ENCODE measurements around the gene MSLN.

The MSLN gene

GRCh38 chr16:769184-769784, 8.8 kb downstream of the MSLN start:
- ATAC-seq (ENCODE audit: low read depth) (no peak; the same call in 2 of the 3 replicates), DNase-seq (ENCODE audit: low spot score) (no peak)
- Histone ChIP-seq H3K36me3 (ENCODE audit: low read depth) (no peaks in the 10 kb centered on the region), H3K27ac (ENCODE audit: poor library complexity, severe bottlenecking) (no peak overlapping the region), H3K27me3 (ENCODE audit: insufficient read depth, poor library complexity, severe bottlenecking) (no peaks in the 10 kb centered on the region), H3K4me3 (ENCODE audit: severe bottlenecking) (no peak overlapping the region), H3K4me1 (ENCODE audit: insufficient read depth, poor library complexity, severe bottlenecking) (no peaks in the 10 kb centered on the region), H3K9me3 (ENCODE audit: severe bottlenecking) (no peaks in the 10 kb centered on the region)
- TF ChIP-seq, protein P1, sequence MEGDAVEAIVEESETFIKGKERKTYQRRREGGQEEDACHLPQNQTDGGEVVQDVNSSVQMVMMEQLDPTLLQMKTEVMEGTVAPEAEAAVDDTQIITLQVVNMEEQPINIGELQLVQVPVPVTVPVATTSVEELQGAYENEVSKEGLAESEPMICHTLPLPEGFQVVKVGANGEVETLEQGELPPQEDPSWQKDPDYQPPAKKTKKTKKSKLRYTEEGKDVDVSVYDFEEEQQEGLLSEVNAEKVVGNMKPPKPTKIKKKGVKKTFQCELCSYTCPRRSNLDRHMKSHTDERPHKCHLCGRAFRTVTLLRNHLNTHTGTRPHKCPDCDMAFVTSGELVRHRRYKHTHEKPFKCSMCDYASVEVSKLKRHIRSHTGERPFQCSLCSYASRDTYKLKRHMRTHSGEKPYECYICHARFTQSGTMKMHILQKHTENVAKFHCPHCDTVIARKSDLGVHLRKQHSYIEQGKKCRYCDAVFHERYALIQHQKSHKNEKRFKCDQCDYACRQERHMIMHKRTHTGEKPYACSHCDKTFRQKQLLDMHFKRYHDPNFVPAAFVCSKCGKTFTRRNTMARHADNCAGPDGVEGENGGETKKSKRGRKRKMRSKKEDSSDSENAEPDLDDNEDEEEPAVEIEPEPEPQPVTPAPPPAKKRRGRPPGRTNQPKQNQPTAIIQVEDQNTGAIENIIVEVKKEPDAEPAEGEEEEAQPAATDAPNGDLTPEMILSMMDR (IDR thresholded peaks at IDR 0.05; ENCODE audit: poor library complexity, severe bottlenecking) = no peak

DNA sequence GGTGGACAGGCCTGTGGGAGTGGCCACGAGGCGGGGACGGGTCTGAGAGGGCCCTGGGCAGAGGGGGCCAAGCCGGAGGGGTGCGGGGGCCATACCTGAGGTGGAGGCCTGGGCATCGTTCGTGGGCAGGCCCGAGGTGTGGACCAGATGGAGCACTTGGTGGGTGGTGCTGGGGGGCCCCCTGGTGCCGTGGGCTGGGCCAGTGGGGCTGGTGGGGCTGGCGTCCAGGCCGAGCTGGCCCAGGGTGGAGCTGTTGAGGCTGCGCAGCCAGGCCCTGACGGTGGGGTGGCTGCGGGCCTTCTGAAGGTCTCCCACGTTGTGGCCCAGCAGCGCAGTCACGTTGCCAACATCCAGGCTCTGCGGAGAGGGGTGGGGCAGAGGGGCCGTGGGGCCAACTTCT, 9.4 kb downstream of the MSLN start:
- DNase-seq (ENCODE audit: low spot score) (no peak), ATAC-seq (ENCODE audit: low read depth) (no peak)
- Histone ChIP-seq H3K36me3 (ENCODE audit: low read depth) (no peaks in the 10 kb centered on the region), H3K9me3 (ENCODE audit: severe bottlenecking) (no peaks in the 10 kb centered on the region), H3K27ac (ENCODE audit: poor library complexity, severe bottlenecking) (no peak overlapping the region), H3K4me1 (ENCODE audit: insufficient read depth, poor library complexity, severe bottlenecking) (no peaks in the 10 kb centered on the region), H3K27me3 (ENCODE audit: insufficient read depth, poor library complexity, severe bottlenecking) (no peaks in the 10 kb centered on the region), H3K4me3 (ENCODE audit: severe bottlenecking) (no peak overlapping the region)
- TF ChIP-seq, protein P1 (IDR thresholded peaks at IDR 0.05; ENCODE audit: poor library complexity, severe bottlenecking) = no peak

GRCh38 chr16:770411-770810, 9.9 kb downstream of the MSLN start:
- Histone ChIP-seq H3K36me3 (ENCODE audit: low read depth) (no peaks in the 10 kb centered on the region), H3K9me3 (ENCODE audit: severe bottlenecking) (no peaks in the 10 kb centered on the region), H3K27ac (ENCODE audit: poor library complexity, severe bottlenecking) (no peak overlapping the region), H3K4me3 (ENCODE audit: severe bottlenecking) (no peak overlapping the region), H3K27me3 (ENCODE audit: insufficient read depth, poor library complexity, severe bottlenecking) (no peaks in the 10 kb centered on the region), H3K4me1 (ENCODE audit: insufficient read depth, poor library complexity, severe bottlenecking) (no peaks in the 10 kb centered on the region)
- TF ChIP-seq, protein P1 (IDR thresholded peaks at IDR 0.05; ENCODE audit: poor library complexity, severe bottlenecking) = no peak
- DNase-seq (ENCODE audit: low spot score) (no peak), ATAC-seq (ENCODE audit: low read depth) (no peak)

DNA sequence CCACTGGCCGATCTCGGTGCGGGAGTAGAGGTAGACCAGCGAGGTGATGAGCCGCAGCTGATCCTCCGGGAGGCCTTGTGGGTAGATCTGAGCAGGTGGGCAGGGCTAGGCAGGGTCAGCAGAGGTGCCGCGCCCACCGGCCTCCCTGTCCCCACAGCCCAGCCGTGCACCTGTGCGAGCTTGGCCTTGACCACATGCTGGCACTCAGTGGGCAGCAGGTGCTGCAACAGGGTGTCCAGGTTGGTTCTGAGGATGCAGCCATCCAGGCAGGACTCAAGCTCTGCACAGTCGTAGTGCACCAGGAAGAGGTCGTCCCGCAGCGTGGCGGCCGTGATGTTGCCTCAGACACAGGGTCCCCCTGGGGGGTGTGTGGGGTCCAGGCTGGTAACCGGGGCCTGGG, 12.4 kb downstream of the MSLN start:
- Histone ChIP-seq H3K27ac (ENCODE audit: poor library complexity, severe bottlenecking) (no peak overlapping the region), H3K4me1 (ENCODE audit: insufficient read depth, poor library complexity, severe bottlenecking) (peaks cover 3% of the 10 kb centered on the region), H3K36me3 (ENCODE audit: low read depth) (no peaks in the 10 kb centered on the region), H3K9me3 (ENCODE audit: severe bottlenecking) (no peaks in the 10 kb centered on the region), H3K4me3 (ENCODE audit: severe bottlenecking) (no peak overlapping the region), H3K27me3 (ENCODE audit: insufficient read depth, poor library complexity, severe bottlenecking) (no peaks in the 10 kb centered on the region)
- no peak for DNase-seq (ENCODE audit: low spot score)
- TF ChIP-seq, protein P1 (IDR thresholded peaks at IDR 0.05; ENCODE audit: poor library complexity, severe bottlenecking) = no peak
- no peak for ATAC-seq (ENCODE audit: low read depth)
